OCI-LY1 (cell line): ENCODE measurements around the gene CHMP1B.
A peak's percentile ranks its signal among the peaks of the same experiment; 100 is the strongest.

Experiments used
- H2AFZ ChIP-seq: fragments of 200-600 bp; sonication (generic), shearing (Covaris generic); 2 replicates; pipeline ENCODE4 v1.6.0; 2014; ENCODE audit warnings: antibody characterized with exemption, mild to moderate bottlenecking, low read length
- H3F3A ChIP-seq: fragments of 200-600 bp; sonication (generic), shearing (Covaris generic); 2 replicates; pipeline ENCODE4 v1.6.0; 2014; ENCODE audit warnings: mild to moderate bottlenecking, antibody characterized with exemption, low read length, moderate library complexity; ENCODE audit not compliant: insufficient read depth
- H3K27ac ChIP-seq: fragments of 200-600 bp; sonication (generic); 2 replicates; pipeline ENCODE4 v1.5.1; 2014; ENCODE audit warnings: low read length, mixed run types, mild to moderate bottlenecking, low read depth; ENCODE audit not compliant: poor library complexity, severe bottlenecking
- H3K27me3 ChIP-seq: fragments of 200-600 bp; sonication (generic); 2 replicates; pipeline ENCODE4 v1.6.0; 2014; ENCODE audit warnings: antibody characterized with exemption, mild to moderate bottlenecking, low read length, moderate library complexity; ENCODE audit not compliant: insufficient read depth
- H3K36me3 ChIP-seq: fragments of 200-600 bp; sonication (generic); 2 replicates; pipeline ENCODE4 v1.6.1; 2014; ENCODE audit warnings: mild to moderate bottlenecking, antibody characterized with exemption, low read length, moderate library complexity, mixed read lengths; ENCODE audit not compliant: insufficient read depth
- H3K4me1 ChIP-seq: fragments of 200-600 bp; sonication (generic); 2 replicates; pipeline ENCODE4 v1.5.1; 2014; ENCODE audit warnings: mild to moderate bottlenecking, low read length, moderate library complexity; ENCODE audit not compliant: insufficient read depth, severe bottlenecking
- H3K4me2 ChIP-seq: fragments of 200-600 bp; sonication (generic), shearing (Covaris generic); 2 replicates; pipeline ENCODE4 v1.6.1; 2014; ENCODE audit warnings: low read length
- H3K4me3 ChIP-seq: fragments of 200-600 bp; sonication (generic); 2 replicates; pipeline ENCODE4 v1.5.1; 2014; ENCODE audit warnings: low read length, low read depth, mild to moderate bottlenecking, mixed read lengths; ENCODE audit not compliant: poor library complexity, severe bottlenecking
- H3K79me2 ChIP-seq: fragments of 200-600 bp; shearing (Covaris generic); 2 replicates; pipeline ENCODE4 v1.6.1; 2016; ENCODE audit warnings: mixed run types, low read length, mixed read lengths; ENCODE audit not compliant: insufficient read depth
- H3K9ac ChIP-seq: fragments of 200-600 bp; sonication (generic), shearing (Covaris generic); 2 replicates; pipeline ENCODE4 v1.6.1; 2014; ENCODE audit warnings: mild to moderate bottlenecking, low read length, mixed read lengths
- H3K9me2 ChIP-seq: fragments of 200-600 bp; sonication (generic), shearing (Covaris generic); 2 replicates; pipeline ENCODE4 v1.6.1; 2014; ENCODE audit warnings: low read depth, mild to moderate bottlenecking, low read length, mixed read lengths
- H3K9me3 ChIP-seq: fragments of 200-600 bp; shearing (Covaris generic); 2 replicates; pipeline ENCODE4 v1.6.1; 2014; ENCODE audit warnings: low read length, mixed read lengths
- H4K20me1 ChIP-seq: fragments of 200-600 bp; sonication (generic), shearing (Covaris generic); 2 replicates; pipeline ENCODE4 v1.6.0; 2016; ENCODE audit warnings: mild to moderate bottlenecking, low read length; ENCODE audit not compliant: insufficient read depth
- EZH2 ChIP-seq: fragments of 200-600 bp; sonication (generic), shearing (Covaris generic); IDR thresholded peaks from 2 replicates; pipeline ENCODE4 v1.8.0; 2017; ENCODE audit warnings: borderline replicate concordance, mixed run types, mild to moderate bottlenecking, antibody characterized with exemption, low read length, moderate library complexity, mixed read lengths
- TF ChIP-seq, protein P1 (sequence below): fragments of 200-600 bp; sonication (generic), shearing (Covaris generic); IDR thresholded peaks from 2 replicates; pipeline ENCODE4 v1.5.1; 2017; ENCODE audit warnings: mild to moderate bottlenecking, antibody characterized with exemption, low read length, moderate library complexity, mixed read lengths

The CHMP1B gene

DNA sequence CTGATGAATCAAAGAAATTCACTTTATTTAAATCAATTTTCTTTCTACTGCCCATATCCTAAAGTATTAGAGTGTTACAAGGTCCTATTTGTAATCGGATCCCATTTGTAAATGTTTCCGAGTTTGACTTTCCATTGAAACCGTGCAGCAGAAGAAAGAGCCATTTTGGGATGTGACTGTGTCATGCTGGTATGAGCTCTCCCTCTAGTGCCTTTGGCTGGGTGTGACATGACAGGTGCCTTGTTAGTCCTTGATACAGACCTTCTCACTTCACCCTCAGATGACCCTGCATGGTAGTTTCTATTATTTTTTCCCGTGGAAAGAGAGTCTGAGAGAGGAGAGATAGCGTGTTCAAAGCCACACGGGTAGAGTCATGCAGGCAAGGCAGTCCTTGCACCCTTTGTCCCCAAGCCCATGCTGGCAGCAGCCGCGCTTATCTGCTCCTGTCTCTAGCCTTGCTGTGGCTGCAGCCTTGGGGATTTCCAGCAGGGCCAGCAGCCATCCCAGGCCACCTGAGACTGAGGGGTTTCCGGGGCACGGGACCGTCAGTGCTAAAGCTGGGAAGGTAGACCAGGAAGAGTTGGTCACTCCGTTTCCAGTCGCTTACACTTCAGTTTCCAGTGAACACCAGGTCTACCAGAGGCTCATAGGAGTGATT lies 21.4 kb downstream of the CHMP1B start:
- H3K79me2 ChIP-seq = no peaks in the 10 kb centered on the region
- H3K36me3 ChIP-seq = no peaks in the 10 kb centered on the region
- no peaks in the 10 kb centered on the region for H3F3A ChIP-seq
- H4K20me1 ChIP-seq = no peaks in the 10 kb centered on the region
- no peak overlapping the region for H3K9ac ChIP-seq
- H3K27me3 ChIP-seq = no peaks in the 10 kb centered on the region; the same call in 1 of the 2 replicates
- H3K4me2 ChIP-seq = no peak overlapping the region
- H3K27ac ChIP-seq = no peak overlapping the region
- H3K4me3 ChIP-seq = no peak overlapping the region
- TF ChIP-seq, protein P1, sequence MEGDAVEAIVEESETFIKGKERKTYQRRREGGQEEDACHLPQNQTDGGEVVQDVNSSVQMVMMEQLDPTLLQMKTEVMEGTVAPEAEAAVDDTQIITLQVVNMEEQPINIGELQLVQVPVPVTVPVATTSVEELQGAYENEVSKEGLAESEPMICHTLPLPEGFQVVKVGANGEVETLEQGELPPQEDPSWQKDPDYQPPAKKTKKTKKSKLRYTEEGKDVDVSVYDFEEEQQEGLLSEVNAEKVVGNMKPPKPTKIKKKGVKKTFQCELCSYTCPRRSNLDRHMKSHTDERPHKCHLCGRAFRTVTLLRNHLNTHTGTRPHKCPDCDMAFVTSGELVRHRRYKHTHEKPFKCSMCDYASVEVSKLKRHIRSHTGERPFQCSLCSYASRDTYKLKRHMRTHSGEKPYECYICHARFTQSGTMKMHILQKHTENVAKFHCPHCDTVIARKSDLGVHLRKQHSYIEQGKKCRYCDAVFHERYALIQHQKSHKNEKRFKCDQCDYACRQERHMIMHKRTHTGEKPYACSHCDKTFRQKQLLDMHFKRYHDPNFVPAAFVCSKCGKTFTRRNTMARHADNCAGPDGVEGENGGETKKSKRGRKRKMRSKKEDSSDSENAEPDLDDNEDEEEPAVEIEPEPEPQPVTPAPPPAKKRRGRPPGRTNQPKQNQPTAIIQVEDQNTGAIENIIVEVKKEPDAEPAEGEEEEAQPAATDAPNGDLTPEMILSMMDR = peak; percentile 70
- no peak for TF ChIP-seq EZH2
- H3K4me1 ChIP-seq = peaks cover 4% of the 10 kb centered on the region
- H2AFZ ChIP-seq = no peak overlapping the region
- H3K9me2 ChIP-seq = no peaks in the 10 kb centered on the region
- peaks cover 3% of the 10 kb centered on the region; the same call in 1 of the 2 replicates for H3K9me3 ChIP-seq

DNA sequence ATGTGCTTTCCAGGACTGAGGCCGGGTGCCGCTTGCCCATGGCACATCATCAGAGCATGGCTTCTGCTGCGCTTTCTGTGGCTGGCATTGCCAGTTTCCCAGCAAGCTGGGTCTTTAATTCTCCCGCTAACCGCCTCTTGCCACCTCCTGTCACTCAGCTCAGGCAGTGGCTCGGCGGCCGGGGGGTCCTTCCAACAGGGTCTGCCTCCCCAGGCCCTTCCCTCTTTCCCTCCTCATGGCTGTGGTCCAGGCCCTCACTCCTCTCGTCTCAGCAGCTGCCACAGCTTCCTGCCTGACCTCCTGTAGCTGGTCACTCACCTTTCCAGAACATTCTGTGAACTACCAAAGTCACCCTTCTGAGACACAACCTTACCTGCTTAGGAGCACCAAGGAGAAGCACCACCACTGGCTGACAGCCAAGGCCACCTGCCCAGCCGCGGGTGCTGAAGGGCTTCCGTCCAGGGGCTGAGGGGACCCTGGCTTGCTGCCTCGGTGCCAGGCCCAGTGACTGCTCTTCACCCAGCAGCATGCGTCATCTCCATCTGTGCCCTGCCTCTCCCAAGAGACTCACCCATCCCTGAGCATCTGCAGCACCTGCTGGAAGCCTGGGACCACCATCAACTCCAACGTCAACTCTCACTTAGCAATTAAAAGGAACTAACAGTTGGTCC lies 22.6 kb downstream of the CHMP1B start:
- Histone ChIP-seq H2AFZ (no peak overlapping the region), H3K27me3 (no peaks in the 10 kb centered on the region; the same call in 1 of the 2 replicates), H3K27ac (no peak overlapping the region), H3K36me3 (no peaks in the 10 kb centered on the region), H3K4me2 (no peak overlapping the region), H3K79me2 (no peaks in the 10 kb centered on the region), H3K4me1 (no peaks in the 10 kb centered on the region), H4K20me1 (no peaks in the 10 kb centered on the region), H3K9ac (no peak overlapping the region), H3K9me2 (no peaks in the 10 kb centered on the region), H3F3A (no peaks in the 10 kb centered on the region), H3K9me3 (peaks cover 3% of the 10 kb centered on the region; the same call in 1 of the 2 replicates), H3K4me3 (no peak overlapping the region)
- TF ChIP-seq EZH2 = no peak
- TF ChIP-seq, protein P1 = no peak

DNA sequence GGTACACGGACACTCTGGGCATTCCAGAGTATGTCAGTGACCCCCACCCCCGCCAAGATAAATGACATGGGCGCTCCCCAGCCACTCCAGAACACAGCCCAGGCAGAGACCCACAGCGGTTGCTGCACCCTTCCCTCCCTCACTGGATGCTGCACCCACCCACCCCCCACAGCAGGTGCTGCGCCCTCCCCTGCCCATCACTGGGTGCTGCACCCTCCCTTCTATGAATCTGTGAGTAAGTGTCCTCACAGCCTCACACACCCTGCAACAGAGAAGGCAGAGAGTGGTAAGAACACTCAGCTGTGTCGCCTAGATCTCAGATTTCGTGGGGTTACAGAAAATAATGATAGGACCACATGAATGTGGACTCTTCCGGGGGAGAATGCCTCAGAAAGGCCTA lies 23.5 kb downstream of the CHMP1B start:
- no peak overlapping the region for H3K4me3 ChIP-seq
- H4K20me1 ChIP-seq = no peaks in the 10 kb centered on the region
- no peaks in the 10 kb centered on the region for H3F3A ChIP-seq
- TF ChIP-seq EZH2 = no peak
- TF ChIP-seq, protein P1 = peak; percentile 33; the same call in 1 of the 2 replicates
- no peak overlapping the region for H3K4me2 ChIP-seq
- H3K27ac ChIP-seq = no peak overlapping the region
- peaks cover 3% of the 10 kb centered on the region; the same call in 1 of the 2 replicates for H3K9me3 ChIP-seq
- H3K9ac ChIP-seq = no peak overlapping the region
- no peaks in the 10 kb centered on the region; the same call in 1 of the 2 replicates for H3K27me3 ChIP-seq
- H3K36me3 ChIP-seq = no peaks in the 10 kb centered on the region
- no peaks in the 10 kb centered on the region for H3K79me2 ChIP-seq
- H3K9me2 ChIP-seq = no peaks in the 10 kb centered on the region
- H2AFZ ChIP-seq = no peak overlapping the region
- no peaks in the 10 kb centered on the region for H3K4me1 ChIP-seq
